IPS-NIHi7 (cell line): ENCODE measurements around the gene HIF1A.
A peak's percentile ranks its signal among the peaks of the same experiment; 100 is the strongest.
"Not testable (repeated sequence)": the region's sequence is repeated elsewhere in the genome, so short reads cannot be mapped to it uniquely, and the experiment has no call there.

Source experiments
- DNase-seq: peaks from one replicate; pipeline ENCODE4 v3.0.0; 2012; ENCODE audit warnings: mixed read lengths; ENCODE audit errors: extremely low spot score

HIF1A gene

DNA sequence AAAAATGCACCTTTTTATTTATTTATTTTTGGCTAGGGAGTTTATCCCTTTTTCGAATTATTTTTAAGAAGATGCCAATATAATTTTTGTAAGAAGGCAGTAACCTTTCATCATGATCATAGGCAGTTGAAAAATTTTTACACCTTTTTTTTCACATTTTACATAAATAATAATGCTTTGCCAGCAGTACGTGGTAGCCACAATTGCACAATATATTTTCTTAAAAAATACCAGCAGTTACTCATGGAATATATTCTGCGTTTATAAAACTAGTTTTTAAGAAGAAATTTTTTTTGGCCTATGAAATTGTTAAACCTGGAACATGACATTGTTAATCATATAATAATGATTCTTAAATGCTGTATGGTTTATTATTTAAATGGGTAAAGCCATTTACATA lies 52.0 kb downstream of the HIF1A start:
- DNase-seq, result no peak

DNA sequence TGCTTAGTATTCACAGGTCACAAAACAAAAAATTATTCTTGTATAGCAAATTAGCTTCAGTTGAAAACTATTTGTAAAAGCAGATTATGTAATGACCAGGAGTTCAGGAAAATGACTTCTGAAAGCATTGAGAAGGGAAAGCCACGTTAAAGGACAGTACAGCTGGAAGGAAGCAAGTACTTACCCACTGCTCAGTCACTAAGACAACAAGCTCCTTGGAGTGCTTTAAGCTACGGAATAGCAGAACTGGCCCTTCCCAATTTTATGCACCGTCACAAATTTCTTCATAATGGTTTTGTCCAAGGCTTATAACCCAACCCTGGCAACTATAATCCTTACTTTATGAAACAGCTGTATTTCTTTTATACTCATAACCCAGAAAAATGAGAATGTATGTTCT lies 54.0 kb downstream of the HIF1A start:
- no peak for DNase-seq

DNA sequence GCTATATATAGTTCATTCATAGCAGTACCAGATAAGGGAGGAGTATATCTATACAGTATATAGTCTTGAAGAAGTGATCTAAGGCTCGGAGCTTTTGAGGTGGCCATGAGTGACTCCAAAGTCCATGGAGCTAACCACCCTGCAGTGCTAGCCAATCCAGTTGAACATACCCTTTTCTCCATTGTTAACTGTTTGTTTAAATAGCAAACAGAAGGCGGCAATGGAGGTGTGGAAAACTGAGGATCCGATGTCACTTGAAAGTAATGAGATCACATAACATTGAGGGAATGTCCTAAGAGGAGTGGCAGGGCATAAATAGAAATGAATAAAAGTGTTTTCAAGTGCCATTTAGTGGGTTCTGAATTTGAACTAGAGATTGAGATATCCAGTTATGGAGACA lies 54.6 kb downstream of the HIF1A start:
- peak; percentile 31 for DNase-seq

DNA sequence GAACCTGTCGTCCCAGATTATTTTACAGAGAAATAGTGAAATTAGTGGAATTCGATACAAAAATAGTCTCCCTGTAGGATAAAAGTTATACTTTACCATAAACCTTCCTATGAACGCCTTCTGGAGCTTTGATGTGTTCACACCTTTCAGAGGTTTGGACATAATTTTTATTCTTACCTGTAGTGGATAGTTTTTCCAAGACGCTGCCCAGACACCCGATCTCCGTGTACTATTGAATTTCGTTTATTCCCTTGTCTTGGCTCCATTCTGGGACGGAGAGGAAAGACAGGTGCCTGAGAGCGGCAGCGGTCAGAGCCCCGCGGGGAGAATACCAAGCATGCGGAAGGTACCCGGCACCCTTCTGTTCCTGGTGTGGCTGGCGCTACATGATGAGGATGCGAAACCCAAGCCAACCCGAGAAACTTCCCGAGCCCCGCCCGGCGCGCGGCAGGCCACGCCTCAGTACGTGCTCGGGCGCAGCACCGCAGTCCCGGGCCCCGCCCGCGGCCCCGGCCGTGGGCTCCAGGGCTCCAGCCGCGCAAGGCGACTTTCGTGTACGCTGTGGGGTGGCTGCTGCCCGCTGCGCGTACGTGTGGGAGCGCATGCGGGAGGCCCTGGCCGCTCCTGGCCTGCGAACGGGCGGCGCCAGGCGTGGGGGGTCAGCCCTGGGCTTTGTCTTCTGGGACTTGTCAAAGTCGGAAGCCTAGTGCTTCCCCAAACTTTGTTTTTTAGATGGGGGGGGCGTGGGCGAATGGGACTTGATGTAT lies 55.6 kb downstream of the HIF1A start:
- peak; percentile 84 for DNase-seq

DNA sequence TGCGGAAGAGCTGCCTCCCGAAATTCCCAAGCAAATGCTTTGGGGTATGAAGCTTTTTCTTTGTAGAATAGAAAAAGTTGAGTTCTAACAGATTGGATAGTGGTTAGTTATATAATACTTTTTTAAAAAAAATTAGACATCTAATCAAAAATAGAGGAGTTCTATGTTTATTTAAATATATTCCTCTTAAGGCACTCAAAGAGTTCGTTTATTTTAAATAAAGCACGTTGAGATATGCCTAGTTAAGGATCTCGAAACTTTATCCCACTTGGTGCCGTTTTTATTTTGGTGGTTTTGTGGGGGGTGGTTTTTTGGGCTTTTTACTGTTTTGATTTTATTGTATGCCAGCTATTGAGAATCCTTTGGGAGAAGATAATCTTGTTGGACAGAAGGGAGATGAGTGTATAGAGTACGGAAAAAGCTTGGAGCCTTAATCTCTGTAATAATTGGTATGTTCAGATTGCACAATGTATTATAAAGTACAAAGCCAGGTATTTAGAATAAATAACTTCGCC lies 56.2 kb downstream of the HIF1A start:
- DNase-seq, result no peak

DNA sequence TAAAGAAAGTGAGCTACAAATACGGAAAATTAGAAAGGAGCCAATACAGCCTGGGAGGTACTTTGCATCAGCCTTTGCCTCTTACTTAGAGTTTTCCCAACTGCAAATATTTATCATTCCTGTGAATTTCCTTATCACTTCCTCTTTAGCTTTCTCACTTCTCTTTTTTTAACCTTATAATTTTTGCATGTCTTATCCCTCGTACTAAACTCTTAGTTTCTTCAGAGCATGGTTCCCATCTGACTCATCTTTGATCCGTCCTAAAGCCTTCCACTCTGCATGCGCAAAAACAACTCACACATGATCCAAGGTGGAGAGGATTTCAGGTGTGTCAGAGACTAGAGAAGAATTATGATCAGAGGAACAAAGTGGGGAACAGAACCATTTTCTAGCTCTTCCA lies 57.3 kb downstream of the HIF1A start:
- DNase-seq, result no peak

DNA sequence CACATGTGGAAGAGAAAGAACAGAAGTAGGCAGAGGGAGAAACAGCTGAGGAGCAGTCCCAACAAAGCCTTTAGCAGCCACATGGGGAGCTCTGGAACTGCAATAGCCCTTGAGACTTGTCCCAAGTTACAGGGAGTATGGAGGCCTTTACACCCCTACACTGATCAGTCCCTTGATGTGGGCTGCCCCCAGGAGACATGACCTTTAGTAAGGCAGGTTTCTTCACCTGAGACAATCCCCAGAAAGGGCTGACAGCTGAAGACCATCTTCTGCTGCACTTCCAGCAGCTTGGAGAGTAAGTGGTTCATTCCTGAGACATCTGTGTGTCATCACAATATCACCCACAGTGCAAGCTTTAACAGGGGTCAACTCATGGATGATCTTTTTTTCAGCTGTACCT lies 58.3 kb downstream of the HIF1A start:
- DNase-seq, result peak; percentile 16

DNA sequence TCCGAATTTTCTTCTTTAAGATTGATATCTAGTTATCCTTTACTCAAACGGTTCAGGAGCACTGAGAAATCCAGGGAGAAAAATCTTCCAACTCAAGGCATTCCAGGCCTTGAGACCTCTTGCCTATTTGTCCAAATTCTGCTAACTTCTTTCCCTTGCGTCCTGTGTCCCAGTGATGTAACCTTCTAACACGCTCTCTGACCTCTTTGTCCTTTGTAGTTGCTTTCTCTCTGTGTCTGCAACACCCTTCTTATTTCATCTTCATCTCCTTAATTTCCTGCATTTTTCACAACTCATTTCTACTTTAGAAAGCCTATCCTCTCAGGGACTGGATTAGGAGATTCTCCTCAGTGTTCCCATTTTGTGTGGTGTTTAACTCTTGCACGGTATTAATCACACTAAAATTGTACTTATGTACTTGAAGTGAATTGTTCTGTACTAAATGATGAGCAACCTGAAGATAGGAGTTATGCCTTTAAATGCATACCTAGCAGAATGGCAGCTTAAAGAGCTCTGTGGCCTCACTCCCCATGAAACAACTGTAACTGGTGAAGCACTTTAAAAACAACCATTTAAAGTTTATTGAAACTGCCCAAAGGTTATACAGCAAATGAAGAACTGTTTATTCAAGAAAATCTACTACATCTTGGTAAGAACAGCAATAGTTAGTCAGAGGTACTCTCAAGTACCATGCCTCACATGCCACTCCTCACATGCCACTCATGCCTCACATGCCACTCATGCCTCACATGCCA lies 59.5 kb downstream of the HIF1A start:
- DNase-seq, result no peak

DNA sequence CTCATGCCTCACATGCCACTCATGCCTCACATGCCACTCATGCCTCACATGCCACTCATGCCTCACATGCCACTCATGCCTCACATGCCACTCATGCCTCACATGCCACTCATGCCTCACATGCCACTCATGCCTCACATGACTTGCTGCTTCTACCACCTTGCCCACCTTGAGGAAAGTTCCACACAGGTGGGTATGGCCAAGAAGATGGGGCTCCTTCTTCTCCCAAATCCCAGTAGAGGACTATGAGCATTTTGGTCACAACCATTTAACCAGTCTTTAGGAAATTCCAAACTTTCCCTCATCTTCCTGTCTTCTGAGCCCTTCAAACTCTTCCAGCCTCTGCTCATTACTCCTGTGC lies 60.0 kb downstream of the HIF1A start:
- not testable (repeated sequence) for DNase-seq

DNA sequence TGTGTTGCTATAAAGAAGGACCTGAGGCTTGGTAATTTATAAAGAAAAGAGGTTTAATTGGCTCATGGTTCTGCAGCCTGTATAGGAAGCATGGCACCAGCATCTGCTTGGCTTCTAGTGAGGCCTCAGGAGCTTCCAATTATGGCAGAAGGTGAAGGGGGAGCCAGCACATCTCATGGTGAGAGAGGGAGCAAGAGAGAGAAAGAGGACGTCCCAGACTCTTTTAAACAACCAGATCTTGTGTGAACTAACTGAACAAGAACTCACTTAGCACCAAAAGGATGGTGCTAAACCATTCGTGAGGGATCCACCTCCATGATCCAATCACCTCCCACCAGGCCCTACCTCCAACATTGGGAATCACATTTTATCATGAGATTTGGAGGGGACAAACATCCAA lies 60.8 kb downstream of the HIF1A start:
- DNase-seq, result no peak

DNA sequence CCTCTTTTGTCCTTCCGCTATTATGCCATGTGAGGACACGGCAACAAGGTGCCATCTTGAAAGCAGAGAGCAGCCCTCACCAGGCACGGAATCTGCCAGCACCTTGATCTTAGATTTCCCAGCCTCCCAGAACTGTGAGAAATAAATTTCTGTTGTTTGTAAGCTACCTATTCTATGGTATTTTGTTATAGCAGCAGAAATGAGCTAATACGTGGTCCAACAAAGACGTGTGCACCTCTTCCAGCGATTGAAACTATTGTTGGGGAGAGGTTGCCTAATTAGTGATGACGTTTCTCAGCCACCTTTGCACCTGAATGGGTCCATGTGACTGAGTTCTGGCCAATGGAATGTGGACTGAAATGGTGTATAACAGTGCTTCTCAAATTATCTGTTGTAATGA lies 64.6 kb downstream of the HIF1A start:
- no peak for DNase-seq

DNA sequence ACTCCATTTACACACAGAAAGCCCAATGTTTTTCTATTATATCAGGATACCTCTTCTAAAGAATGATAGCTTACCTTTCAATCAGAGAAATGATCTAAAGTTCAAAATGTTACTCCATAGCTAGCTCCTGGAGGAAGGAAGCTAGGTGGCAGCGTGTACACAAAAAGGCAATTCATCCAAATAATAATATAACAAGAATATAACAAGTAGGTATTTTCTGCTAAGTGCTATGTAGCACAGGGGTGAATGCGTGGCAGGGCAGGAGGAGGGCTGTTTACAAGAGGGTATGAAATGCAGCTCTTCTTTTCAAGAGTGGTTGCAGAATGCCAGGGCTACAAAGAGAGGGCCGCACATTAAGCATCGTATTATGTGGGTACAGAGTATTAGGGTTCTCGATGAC lies 66.2 kb downstream of the HIF1A start:
- DNase-seq, result no peak

DNA sequence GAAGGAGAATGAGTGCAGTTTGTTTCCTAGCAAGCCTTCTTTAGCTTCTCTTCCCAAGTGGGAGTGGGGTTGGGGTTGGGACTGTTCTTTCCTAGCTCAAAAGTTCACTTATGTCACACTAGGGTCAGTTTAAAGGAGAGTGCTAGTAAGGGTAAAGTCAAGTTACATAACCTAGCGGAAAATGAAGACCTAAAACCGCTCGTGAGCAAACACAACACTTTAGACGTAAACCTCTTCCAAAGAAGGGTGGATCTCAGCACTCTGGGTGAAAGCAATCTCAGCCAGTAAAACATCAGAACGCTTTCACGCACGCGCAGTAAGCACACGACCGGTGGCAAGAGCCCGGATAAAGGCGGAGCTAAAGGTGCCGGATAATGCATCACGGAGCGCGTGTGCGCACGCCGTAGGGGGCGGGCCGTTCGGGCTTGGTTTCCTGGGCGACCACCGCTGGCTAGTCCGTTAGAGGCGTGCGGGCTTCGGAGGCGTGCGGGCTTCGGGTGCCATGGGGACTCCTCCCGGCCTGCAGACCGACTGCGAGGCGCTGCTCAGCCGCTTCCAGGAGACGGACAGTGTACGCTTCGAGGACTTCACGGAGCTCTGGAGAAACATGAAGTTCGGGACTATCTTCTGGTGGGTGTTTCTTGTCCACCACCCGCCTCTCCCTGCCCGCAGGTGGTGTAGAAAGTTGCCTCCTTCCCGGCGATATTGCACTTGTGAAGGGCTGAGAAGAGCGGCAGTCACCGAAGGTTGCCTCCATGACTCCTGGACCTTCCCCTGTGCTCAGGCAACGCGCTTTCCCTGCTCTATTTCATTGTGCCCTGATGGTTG lies 66.9 kb downstream of the HIF1A start, which contains the start of gene SNAPC1:
Gene SNAPC1 (plus strand): TSS at position 462 of the 828 bp plus-strand sequence. CDS start 41 bp downstream, at position 503.
- DNase-seq, result peak; percentile 98

DNA sequence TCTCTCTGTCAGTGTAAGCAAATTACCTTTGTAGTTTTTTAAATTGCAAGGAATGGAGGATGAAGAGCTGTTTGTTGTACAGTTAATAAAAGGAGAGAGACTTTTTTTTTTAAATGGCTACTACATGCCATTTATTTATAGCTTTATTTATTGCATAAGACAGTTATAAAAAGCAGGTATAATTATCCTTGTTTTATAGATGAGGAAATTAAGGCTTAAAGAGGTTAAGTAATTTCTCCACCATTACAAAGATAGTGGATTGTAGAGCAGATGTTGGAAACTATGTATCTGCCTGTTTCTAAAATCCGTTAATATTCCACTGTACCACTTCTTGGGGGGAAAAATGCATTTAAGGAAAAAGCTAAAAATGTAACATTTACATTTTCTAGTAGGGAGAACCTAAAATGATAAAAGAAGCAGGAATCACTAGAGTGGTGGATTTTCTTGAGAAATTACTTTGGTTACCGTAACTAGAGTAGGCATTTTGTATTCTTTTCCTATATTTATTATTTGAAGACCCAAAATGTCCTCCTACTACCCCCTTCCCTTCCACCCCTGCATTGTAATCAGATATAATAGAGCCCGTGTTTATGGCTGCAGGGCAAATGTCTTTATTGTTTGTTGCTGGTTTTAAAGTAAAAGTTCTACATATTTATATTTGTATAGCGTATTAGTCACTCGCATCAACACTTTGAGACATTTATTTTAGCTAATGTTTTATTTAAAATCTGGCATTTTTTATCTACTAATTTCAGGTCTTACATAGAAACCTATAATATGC lies 69.2 kb downstream of the HIF1A start:
- no peak for DNase-seq

DNA sequence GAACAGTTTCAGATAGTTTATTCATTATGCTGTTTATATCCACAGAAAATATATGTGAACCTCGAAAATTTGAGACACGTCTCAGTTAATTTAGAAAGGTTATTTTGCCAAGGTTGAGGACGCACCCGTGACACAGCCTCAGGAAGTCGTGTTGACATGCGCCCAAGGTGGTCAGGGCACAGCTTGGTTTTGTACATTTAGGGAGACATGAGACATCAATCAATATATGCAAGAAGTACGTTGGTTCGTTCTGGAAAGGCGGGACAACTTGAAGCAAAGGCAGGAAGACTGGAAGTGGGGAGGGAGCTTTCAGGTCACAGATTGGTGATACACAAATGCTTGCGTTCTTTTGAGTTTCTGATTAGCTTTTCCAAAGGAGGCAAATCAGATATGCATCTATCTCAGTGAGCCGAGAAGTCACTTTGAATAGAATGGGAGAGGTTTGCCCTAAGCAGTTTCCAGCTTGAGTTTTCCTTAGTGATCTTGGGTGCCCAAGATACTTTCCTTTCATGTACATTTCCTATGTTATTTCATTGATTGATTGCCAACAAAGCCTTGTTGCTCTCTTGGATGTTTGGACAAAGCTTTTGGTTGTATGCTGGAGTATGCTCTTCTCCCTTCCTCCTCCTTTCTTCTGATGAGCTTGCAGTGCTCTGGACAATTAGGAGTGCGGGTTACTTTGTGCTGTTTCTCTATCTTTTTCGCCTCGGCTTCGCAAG lies 70.1 kb downstream of the HIF1A start:
- no peak for DNase-seq

DNA sequence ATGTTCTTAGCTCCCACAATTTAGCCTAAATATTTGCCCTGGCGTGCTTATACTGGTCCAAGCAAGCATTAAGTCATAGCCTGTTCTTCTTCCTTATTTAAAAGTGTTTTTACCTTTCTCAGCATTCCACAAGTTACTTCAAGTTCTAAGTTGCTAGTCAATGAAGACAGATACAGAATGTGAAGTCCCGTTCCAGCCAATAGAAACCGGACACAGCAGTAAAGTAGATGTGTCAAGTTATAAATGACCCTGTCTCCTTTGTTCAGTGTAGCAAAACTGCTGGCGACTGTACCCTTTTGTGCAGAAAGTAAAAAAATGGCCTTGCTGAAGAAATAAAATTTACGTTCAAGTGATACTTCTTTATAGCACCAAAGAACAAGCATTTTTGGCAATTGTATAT lies 70.8 kb downstream of the HIF1A start:
- DNase-seq, result no peak

DNA sequence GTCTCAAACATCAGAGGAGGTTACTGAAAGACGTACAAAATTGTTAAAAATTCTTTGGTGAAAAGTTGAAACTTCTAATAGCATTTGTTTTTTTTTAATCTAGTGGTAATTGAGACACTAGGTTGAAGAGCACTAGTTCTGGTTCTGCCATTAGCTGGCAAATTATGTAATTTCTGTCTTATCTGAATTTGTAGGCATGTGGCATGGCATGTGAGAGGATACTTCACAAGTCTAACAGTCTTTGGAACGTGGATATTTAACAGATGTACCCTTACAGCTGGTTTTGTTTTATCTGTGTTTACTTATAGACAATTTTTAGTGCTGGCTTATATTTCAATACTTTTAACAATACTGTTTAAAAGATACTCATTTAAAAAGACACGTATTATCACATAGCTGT lies 72.9 kb downstream of the HIF1A start:
- no peak for DNase-seq

DNA sequence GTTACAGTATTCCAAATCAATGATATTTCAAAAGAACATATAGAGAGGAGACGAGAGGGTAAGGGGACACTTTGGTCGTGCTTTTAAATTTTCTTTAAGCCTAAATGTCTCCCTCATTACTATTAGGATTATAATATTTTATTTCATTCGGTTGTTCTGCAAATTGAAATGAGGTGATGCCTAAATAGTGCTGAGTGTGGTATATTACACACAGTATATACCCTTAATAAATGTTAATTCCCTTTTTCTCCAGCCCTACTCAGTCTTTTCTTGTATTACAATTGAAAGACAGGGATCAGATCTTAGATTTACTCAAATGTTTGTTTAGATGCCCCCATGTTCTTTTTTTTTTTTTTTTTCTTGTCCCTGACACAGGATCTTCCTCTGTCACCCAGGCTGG lies 74.6 kb downstream of the HIF1A start:
- DNase-seq, result no peak

DNA sequence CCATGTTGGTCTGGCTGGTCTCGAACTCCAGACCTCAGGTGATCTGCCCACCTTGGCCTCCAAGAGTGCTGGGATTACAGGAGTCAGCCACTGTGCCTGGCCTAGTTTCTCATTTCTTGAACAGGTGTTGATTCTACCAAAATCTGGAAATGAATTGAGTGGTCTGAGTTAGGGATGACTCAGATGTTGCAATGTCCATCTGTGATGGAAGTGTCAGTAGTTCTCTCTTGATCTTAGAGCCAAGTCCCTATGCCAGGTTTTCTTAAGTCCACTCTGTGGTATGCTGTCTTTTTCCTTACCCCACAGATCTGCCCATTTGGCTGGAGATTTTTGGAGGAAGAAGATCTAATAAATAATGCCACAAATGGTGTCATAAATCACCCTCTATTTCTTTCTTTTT lies 79.5 kb downstream of the HIF1A start:
- DNase-seq, result no peak

DNA sequence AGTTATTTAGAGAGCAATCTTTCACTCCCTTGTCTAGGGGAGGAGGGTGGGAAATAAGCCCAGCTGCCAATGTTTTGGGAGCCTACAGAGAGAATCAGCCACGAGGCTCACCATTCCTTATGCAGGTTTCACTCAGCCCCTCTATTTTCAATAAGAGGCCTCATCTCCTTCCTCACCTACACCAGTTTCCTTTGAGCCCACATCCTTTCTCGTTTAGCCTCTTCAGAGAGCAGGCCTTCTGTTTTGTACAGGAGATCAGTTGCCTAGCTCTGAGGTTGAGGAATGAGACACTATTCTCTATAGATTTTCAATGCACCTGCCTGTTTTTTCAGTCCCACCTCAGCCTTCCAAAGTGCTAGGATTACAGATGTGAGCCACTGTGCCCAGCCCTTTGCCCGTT lies 84.8 kb downstream of the HIF1A start:
- DNase-seq, result no peak

DNA sequence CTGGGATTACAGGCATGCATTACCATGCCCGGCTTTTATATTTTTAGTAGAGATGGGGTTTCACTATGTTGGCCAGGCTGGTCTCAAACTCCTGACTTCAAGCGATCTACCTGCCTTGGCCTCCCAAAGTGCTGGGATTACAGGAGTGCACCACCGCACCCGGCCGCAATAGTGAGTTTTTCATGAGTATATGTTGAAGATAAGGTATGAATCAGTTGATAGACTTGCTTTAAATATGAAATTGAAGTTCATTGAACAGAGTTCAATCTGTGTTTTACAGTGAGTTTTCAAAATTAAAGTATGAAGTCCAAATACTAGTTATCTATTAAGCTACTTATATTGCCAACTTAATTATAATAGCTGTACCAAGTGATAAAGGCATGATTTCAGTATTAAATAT lies 102.0 kb downstream of the HIF1A start:
- DNase-seq, result no peak
